ENCODE measurements around the gene EHBP1.

Gene EHBP1

DNA sequence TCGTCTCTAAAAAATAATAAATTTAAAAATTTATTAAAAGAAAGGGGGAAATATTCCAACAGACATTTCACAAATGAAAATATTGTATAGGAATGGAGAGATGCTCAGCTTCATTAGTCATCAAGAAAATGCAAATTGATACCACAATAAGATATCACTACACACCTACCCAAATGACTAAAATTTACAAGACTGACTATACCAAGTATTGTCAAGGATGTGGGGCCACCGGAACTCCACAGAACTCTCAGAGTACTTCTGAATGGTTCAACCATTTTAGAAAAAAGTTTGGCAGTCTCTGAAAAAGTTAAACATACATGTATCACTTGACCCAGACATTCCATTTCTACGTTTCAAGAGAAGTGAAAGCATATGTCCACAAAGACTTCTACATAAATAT lies 163.4 kb downstream of the EHBP1 start:
- no peak overlapping the region for H3K27ac ChIP-seq
- CTCF ChIA-PET = interaction anchor here (0.7 kb wide), 1 partner anchor 1524 kb away, joined by 3 read pairs; no protein-coding TSS in a partner anchor
- TF ChIP-seq, protein P1, sequence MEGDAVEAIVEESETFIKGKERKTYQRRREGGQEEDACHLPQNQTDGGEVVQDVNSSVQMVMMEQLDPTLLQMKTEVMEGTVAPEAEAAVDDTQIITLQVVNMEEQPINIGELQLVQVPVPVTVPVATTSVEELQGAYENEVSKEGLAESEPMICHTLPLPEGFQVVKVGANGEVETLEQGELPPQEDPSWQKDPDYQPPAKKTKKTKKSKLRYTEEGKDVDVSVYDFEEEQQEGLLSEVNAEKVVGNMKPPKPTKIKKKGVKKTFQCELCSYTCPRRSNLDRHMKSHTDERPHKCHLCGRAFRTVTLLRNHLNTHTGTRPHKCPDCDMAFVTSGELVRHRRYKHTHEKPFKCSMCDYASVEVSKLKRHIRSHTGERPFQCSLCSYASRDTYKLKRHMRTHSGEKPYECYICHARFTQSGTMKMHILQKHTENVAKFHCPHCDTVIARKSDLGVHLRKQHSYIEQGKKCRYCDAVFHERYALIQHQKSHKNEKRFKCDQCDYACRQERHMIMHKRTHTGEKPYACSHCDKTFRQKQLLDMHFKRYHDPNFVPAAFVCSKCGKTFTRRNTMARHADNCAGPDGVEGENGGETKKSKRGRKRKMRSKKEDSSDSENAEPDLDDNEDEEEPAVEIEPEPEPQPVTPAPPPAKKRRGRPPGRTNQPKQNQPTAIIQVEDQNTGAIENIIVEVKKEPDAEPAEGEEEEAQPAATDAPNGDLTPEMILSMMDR (conservative IDR thresholded peaks at IDR 0.05; ENCODE audit: low read depth) = no peak
- no peak for DNase-seq (ENCODE audit: low spot score)
- POLR2A ChIA-PET (ENCODE audit: low non-redundant PET) = no interaction called here

DNA sequence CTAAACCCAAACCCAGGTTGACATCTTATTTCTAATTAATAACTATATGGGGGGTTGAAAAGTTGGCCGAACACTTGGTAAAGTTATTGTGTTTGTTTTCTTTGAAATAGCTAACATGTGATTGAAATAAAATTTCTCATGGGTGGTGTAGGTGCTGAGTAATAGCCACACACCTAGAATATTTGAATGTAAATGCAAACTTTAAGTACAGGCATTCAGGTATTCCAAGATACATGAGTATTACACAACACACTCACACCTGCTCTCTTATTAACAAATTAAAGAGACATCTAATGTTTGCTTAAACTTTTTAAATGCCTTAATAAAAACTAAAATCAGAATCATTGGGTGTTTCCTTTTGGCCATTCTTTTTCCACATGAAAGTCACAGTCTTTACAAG lies 165.5 kb downstream of the EHBP1 start:
- POLR2A ChIA-PET (ENCODE audit: low non-redundant PET) = no interaction called here
- TF ChIP-seq, protein P1 (conservative IDR thresholded peaks at IDR 0.05; ENCODE audit: low read depth) = no peak
- DNase-seq (ENCODE audit: low spot score) = no peak
- no peak overlapping the region for H3K27ac ChIP-seq
- CTCF ChIA-PET = no interaction called here

DNA sequence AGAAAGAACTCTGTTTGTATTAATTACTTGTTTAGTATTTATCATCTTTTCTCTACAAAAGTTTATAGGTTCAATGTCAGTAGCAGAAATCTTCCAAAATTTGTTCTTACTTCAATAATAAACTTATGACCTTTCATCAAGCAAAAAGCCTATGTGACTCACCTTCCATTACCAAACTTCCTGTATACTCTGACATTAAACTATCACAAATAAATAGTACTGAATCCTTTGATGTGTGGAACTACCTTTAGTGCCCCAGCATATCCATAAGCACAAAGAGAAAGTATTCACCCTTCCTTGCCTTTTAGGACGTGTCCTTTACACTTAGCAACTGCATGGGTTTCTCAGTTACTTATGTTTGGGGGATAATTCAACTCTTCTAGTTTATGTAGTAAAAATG lies 166.0 kb downstream of the EHBP1 start:
- CTCF ChIA-PET = interaction anchor here (0.7 kb wide), 1 partner anchor 670 kb away, joined by 3 read pairs; no protein-coding TSS in a partner anchor
- no peak overlapping the region for H3K27ac ChIP-seq
- TF ChIP-seq, protein P1 (conservative IDR thresholded peaks at IDR 0.05; ENCODE audit: low read depth) = no peak
- no peak for DNase-seq (ENCODE audit: low spot score)
- POLR2A ChIA-PET (ENCODE audit: low non-redundant PET) = no interaction called here

DNA sequence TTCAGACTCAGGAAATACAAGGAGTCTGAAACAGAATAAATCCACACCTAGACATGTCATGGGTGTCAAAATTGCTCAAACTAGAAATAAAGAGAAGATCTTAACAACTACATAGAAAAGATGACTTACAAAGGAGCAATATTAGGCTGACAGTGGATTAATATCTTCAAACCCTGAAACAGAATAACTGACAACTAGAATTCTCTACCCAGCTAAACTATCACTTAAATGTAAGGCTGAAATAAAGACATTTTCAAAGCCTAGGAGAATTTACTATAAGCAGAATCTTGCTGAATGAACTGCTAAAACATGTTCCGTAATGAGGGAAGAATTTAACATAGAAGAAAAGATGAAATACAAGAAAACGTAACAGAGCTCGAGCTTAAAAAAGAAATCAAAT lies 168.1 kb downstream of the EHBP1 start:
- ChIA-PET CTCF (no interaction called here), POLR2A (ENCODE audit: low non-redundant PET) (no interaction called here)
- no peak overlapping the region for H3K27ac ChIP-seq
- TF ChIP-seq, protein P1 (conservative IDR thresholded peaks at IDR 0.05; ENCODE audit: low read depth) = no peak
- no peak for DNase-seq (ENCODE audit: low spot score)

DNA sequence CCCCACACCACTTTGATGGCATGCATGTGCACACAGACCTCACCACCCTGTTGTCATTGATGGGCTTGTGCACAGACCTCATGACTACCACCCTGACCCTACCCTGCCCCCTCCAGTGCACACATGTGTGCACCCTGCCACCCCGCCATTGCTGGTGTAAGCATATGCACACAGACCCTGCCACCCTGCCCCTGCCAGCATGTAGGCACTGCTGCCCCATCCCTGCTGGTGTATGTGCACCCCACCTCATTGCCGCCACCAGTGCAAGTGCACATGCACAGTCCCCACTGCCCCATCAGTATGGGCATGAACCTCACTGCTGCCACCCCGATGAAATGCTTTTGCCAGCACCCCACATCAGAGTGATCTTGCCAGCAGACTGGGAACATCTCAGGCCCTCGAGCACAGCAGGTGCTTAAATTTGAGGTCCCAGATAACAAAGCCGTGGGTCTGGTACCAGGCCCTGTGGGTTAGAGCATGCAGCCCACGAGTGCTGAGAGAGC lies 169.4 kb downstream of the EHBP1 start:
- ChIA-PET POLR2A (ENCODE audit: low non-redundant PET) (no interaction called here), CTCF (no interaction called here)
- no peak for DNase-seq (ENCODE audit: low spot score)
- TF ChIP-seq, protein P1 (conservative IDR thresholded peaks at IDR 0.05; ENCODE audit: low read depth) = no peak
- H3K27ac ChIP-seq = no peak overlapping the region

DNA sequence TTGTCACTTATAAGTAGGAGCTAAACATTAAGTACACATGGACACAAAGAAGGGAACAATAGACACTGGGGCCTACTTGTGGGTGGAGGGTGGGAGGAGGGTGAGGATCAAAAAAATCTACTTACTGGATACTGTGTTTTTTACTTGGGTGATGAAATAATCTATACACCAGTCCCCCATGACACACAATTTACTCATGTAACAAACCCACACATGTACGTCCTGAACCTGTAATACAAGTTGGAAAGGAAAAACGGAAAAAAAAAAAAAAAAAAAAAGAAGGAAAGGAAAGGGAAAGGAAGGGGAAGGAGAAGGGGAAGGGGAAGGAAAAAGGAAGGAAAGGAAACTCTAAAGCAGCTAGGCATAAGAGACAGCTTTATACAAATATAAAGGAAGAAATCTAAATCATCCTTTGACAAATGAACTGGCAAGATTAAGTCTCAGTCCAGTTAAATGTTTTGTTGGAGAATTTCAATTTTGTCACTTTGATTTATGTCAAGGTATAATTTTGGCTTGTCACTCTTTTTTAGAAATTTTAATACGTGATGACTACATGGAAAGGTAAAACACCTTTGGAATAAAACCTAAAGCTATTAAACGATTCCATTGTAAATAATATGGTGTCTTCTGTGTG lies 175.8 kb downstream of the EHBP1 start:
- POLR2A ChIA-PET (ENCODE audit: low non-redundant PET) = no interaction called here

More for the DNA sequence above, 175.8 kb downstream of the EHBP1 start:
- TF ChIP-seq, protein P1 (conservative IDR thresholded peaks at IDR 0.05; ENCODE audit: low read depth) = no peak
- no peak for DNase-seq (ENCODE audit: low spot score)
- no peak overlapping the region for H3K27ac ChIP-seq
- CTCF ChIA-PET = interaction anchor here (0.5 to 0.6 kb wide), 2 partner anchors 1483 to 1702 kb away, joined by 3 to 6 read pairs; no protein-coding TSS in a partner anchor
